DMS153 (cell line): Measurements from ENCODE around the gene ID4.
A peak's percentile ranks its signal among the peaks of the same experiment; 100 is the strongest.

Source experiments
- DNase-seq: peaks from one replicate; lab custom pipeline; 2025; lab: John Stamatoyannopoulos, UW

The ID4 gene

GRCh38 chr6:19860235-19860877, 23.2 kb downstream of the ID4 start:
- peak; percentile 62 for DNase-seq

GRCh38 chr6:19864285-19864684, 27.1 kb downstream of the ID4 start:
- no peak for DNase-seq

DNA sequence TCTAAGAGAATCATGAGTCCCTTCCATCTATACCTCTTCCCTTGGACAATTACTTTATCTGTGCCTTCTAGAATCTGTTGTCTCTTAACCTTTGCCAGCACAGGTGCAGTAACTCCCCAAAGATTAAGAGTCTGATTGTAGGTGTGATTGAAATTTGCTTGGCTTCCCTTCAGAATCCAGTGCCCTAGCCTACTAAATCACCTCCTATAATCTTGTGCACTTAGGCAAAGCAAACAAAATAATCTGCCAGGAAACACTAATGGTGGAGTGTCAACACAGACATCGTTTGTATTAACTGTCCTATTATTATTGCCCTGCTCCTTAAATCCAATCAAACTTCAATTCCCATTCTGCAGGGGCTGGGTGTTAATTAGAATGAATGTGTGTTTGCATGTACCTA, 28.0 kb downstream of the ID4 start:
- DNase-seq: peak; percentile 75

DNA sequence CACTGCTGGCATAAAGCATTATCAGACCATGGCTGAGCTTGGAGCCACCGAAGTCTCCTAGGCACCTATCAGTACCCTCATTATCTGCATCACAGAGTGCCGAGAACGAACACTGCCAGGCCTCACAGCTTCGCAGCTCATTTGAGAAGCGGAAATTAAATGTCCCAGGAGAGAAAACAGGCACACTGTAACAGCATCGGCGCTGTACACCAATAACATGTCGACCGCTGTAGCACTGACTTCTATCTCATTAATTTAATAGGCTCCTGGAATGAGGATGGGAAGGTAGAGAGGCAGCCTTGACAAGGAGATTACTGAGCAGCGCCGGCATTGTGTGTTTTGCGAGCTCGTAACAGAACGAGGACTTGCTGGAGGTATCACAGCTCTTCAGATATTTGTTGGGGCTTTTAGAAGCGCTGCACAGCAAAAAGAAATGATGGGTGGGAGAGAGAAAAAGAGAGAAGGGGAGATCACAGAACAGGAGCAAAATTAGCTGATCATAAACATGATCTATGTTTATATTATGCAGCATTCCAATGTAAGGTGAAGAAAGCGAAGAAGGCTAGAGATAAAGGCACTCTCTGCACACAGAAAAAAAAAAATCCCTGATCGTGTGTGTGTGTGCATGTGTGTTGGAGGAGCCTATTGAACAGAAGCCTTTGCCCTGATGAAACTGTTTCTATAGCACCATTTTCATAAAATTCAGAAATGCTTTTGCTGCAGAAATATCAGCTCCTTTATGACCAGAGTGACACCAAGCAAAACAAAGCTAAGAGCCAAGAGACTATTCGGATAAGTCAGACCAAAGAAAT, 29.2 kb downstream of the ID4 start:
- DNase-seq: peak; percentile 77

GRCh38 chr6:19866985-19867627, 29.9 kb downstream of the ID4 start:
- no peak for DNase-seq

GRCh38 chr6:19869464-19869863, 32.3 kb downstream of the ID4 start:
- DNase-seq: no peak

DNA sequence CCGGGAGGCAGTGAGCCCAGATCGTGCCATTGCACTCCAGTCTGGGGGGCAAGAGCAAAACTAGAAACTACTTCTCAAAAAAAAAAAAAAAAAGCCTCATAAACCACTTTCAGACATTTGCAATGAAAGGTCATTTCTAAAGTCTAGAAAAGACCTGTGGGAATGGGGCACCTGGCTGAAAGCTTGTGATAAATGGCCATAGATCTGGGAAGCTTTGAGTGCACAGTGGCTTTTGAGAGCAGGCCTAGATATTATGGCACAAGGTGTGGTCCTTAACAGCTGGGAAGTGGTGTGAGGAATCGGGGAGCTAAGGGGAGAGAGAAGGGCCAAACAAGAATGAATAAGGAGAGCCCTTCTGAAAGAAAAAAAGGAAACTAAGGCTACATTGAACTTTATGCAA, 33.2 kb downstream of the ID4 start:
- no peak for DNase-seq

GRCh38 chr6:19873031-19873430, 35.9 kb downstream of the ID4 start:
- no peak for DNase-seq

GRCh38 chr6:19876672-19877071, 39.5 kb downstream of the ID4 start:
- peak; percentile 22 for DNase-seq

GRCh38 chr6:19879663-19880062, 42.5 kb downstream of the ID4 start:
- DNase-seq: peak; percentile 85

DNA sequence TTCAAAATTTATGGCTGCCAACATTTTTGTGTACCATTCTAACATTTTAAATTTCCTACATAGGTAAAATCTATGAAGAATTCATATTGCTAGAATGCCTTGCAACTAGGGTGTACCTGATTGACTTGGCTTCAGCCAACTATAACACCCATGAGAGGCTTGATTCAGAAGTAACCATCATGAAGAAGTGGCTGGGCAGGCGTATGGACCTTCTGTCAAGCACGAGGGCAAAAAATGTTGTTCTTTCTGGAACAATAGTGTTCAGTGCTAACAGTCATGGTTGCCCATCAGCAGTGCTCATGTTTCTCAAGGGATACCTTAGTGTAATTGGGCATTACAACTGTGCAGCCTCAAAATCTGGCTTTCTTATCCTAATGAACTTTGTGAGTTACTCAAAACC, 42.9 kb downstream of the ID4 start:
- peak; percentile 78 for DNase-seq

GRCh38 chr6:19891451-19891850, 54.3 kb downstream of the ID4 start:
- DNase-seq: no peak
